ENCODE results near the gene LAMA3.

- TF ChIP-seq USF2 (IDR thresholded peaks at IDR 0.05; ENCODE audit: borderline replicate concordance, low read depth, low read length) (no peak), MAX (IDR thresholded peaks at IDR 0.05; ENCODE audit: low read depth) (no peak), POLR2AphosphoS5 (IDR thresholded peaks at IDR 0.05; ENCODE audit: low read depth, low read length) (no peak), CTCF (IDR thresholded peaks at IDR 0.05) (no peak), GABPA (IDR thresholded peaks at IDR 0.05; ENCODE audit: low read depth) (no peak), JUND (IDR thresholded peaks at IDR 0.05) (no peak), RCOR1 (IDR thresholded peaks at IDR 0.05; ENCODE audit: low read length) (no peak), FOXJ3 (CRISPR knock-in tag; IDR thresholded peaks at IDR 0.05) (no peak), REST (IDR thresholded peaks at IDR 0.05; ENCODE audit: low read depth, low read length) (no peak), GATA2 (CRISPR knock-in tag; IDR thresholded peaks at IDR 0.05) (no peak)
Measured at GRCh38 chr18:23970161-23971096, 281.2 kb downstream of the LAMA3 start.

All from SK-N-SH (cell line).